SK-N-SH (cell line): ENCODE measurements around the gene CD46. TPM values are rescaled to one million over a fixed set of nuclear protein-coding genes. Genes with fewer than 3 reads are reported as not detected.

ENCODE experiments used
- CTCF ChIA-PET: fragments of 300-600, 350-600 bp; formaldehyde crosslinking; extraction: SDS; loops from one replicate; lab custom pipeline; 2021; lab: Yijun Ruan, JAX
- POLR2A ChIA-PET: fragments of 350-600 bp; sonication (Branson Sonifier 250); formaldehyde crosslinking; extraction: SDS; loops from one replicate; lab custom pipeline; 2020; ENCODE audit warnings: antibody characterized with exemption, inconsistent platforms; lab: Yijun Ruan, JAX
- DNase-seq: peaks from one replicate; pipeline ENCODE4 v3.0.0; 2012
- H2AFZ ChIP-seq: fragments of 200-600 bp; sonication (generic); 2 replicates; pipeline ENCODE4 v1.8.1; 2016; ENCODE audit warnings: antibody characterized with exemption, mild to moderate bottlenecking, low read depth
- H3F3A ChIP-seq: fragments of 200-600 bp; sonication (generic); replicated peaks from 2 replicates; pipeline ENCODE3; 2016; ENCODE audit warnings: antibody characterized with exemption, mild to moderate bottlenecking; ENCODE audit not compliant: insufficient read depth
- H3K27ac ChIP-seq, 2 experiments: fragments of 200-500 bp in 1 of 2; fragments of 200-600 bp in 1 of 2; sonication (Bioruptor generic) in 1 of 2; sonication (generic), shearing (Covaris generic) in 1 of 2; 2 replicates each; pipeline versions ENCODE4 v1.5.1 to v1.6.1; 2014 to 2016; ENCODE audit warnings: low read depth in 2 of 2, inconsistent platforms in 1 of 2, low read length in 1 of 2, mild to moderate bottlenecking in 1 of 2, mixed read lengths in 1 of 2
- H3K27me3 ChIP-seq: fragments of 200-600 bp; sonication (generic), shearing (Covaris generic); 2 replicates; pipeline ENCODE4 v1.6.1; 2016; ENCODE audit warnings: mixed run types; ENCODE audit not compliant: insufficient read depth
- H3K36me3 ChIP-seq, 2 experiments: fragments of 200-500 bp in 1 of 2; fragments of 200-600 bp in 1 of 2; sonication (Bioruptor generic) in 1 of 2; sonication (generic) in 1 of 2; replicated peaks in 1 of 2; 2 replicates each; pipeline versions ENCODE3 to v1.5.1; 2014 to 2016; ENCODE audit warnings: low read length in 1 of 2, mild to moderate bottlenecking in 1 of 2; ENCODE audit not compliant: insufficient read depth in 2 of 2, control insufficient read depth in 1 of 2
- H3K4me1 ChIP-seq, 2 experiments: fragments of 200-500 bp in 1 of 2; fragments of 200-600 bp in 1 of 2; sonication (Bioruptor generic) in 1 of 2; sonication (generic), shearing (Covaris generic) in 1 of 2; 2 replicates each; pipeline versions ENCODE4 v1.5.1 to v1.6.1; 2014 to 2016; ENCODE audit warnings: low read depth in 1 of 2, low read length in 1 of 2, mixed run types in 1 of 2; ENCODE audit not compliant: insufficient read depth in 2 of 2, control insufficient read depth in 1 of 2
- H3K4me2 ChIP-seq: fragments of 200-600 bp; sonication (generic), shearing (Covaris generic); 2 replicates; pipeline ENCODE4 v1.6.1; 2017; ENCODE audit warnings: mixed run types
- H3K4me3 ChIP-seq, 2 experiments: fragments of 200-500 bp in 1 of 2; fragments of 200-600 bp in 1 of 2; sonication (Bioruptor generic) in 1 of 2; sonication (generic), shearing (Covaris generic) in 1 of 2; 2 replicates each; pipeline versions ENCODE4 v1.5.1 to v1.8.1; 2014 to 2016; ENCODE audit warnings: low read depth in 2 of 2, inconsistent platforms in 1 of 2, low read length in 1 of 2, mild to moderate bottlenecking in 1 of 2, mixed read lengths in 1 of 2, moderate library complexity in 1 of 2
- H3K79me2 ChIP-seq: fragments of 200-600 bp; sonication (generic); 2 replicates; pipeline ENCODE4 v1.8.1; 2017; ENCODE audit warnings: mild to moderate bottlenecking; ENCODE audit not compliant: insufficient read depth
- H3K9ac ChIP-seq: fragments of 200-600 bp; sonication (generic); 2 replicates; pipeline ENCODE4 v1.6.1; 2017; ENCODE audit warnings: mixed run types
- H3K9me2 ChIP-seq: fragments of 200-600 bp; sonication (generic); 2 replicates; pipeline ENCODE4 v1.6.1; 2017; ENCODE audit warnings: mixed run types
- H3K9me3 ChIP-seq: fragments of 200-600 bp; sonication (generic); 2 replicates; pipeline ENCODE4 v1.6.1; 2017; ENCODE audit warnings: mixed run types, mild to moderate bottlenecking, moderate library complexity
- H4K20me1 ChIP-seq: fragments of 200-600 bp; sonication (generic); 2 replicates; pipeline ENCODE4 v1.6.1; 2017; ENCODE audit warnings: mild to moderate bottlenecking, mixed run types; ENCODE audit not compliant: insufficient read depth
- CHD2 ChIP-seq: fragments of 150-350 bp; IDR thresholded peaks from 2 replicates; pipeline ENCODE4 v1.6.1; 2018; ENCODE audit warnings: low read length; ENCODE audit not compliant: partially characterized antibody
- ELF1 ChIP-seq: IDR thresholded peaks from 2 replicates; pipeline ENCODE4 v1.4.0; 2012
- EZH2phosphoT487 ChIP-seq: fragments of 200-600 bp; sonication (generic); IDR thresholded peaks from 2 replicates; pipeline ENCODE4 v1.6.1; 2017; ENCODE audit warnings: low read depth, mixed run types, mild to moderate bottlenecking, antibody characterized with exemption, moderate library complexity, borderline replicate concordance
- FOSL2 ChIP-seq: IDR thresholded peaks from 2 replicates; pipeline ENCODE4 v1.4.0; 2012; ENCODE audit warnings: low read depth, mild to moderate bottlenecking, moderate library complexity, borderline replicate concordance
- FOXM1 ChIP-seq: IDR thresholded peaks from 2 replicates; pipeline ENCODE4 v1.4.0; 2012; ENCODE audit warnings: low read depth, mild to moderate bottlenecking
- IRF3 ChIP-seq: fragments of 150-350 bp; IDR thresholded peaks from 2 replicates; pipeline ENCODE4 v1.6.1; 2016; ENCODE audit warnings: mild to moderate bottlenecking, low read depth, low read length
- JUND ChIP-seq: IDR thresholded peaks from 2 replicates; pipeline ENCODE4 v1.4.0; 2012
- MAX ChIP-seq: IDR thresholded peaks from 2 replicates; pipeline ENCODE4 v1.4.0; 2012; ENCODE audit warnings: low read depth
- NRF1 ChIP-seq: IDR thresholded peaks from 2 replicates; pipeline ENCODE4 v1.6.1; 2012; ENCODE audit warnings: low read depth, mild to moderate bottlenecking, low read length
- POLR2AphosphoS5 ChIP-seq: IDR thresholded peaks from 2 replicates; pipeline ENCODE4 v1.6.1; 2012; ENCODE audit warnings: low read depth, low read length
- RAD21 ChIP-seq: IDR thresholded peaks from 2 replicates; pipeline ENCODE4 v1.6.1; 2012; ENCODE audit warnings: mild to moderate bottlenecking, low read length
- REST ChIP-seq: IDR thresholded peaks from 2 replicates; pipeline ENCODE4 v1.6.1; 2012; ENCODE audit warnings: mild to moderate bottlenecking, low read depth, low read length, moderate library complexity
- RFX5 ChIP-seq: IDR thresholded peaks from 2 replicates; pipeline ENCODE4 v1.6.1; 2012; ENCODE audit warnings: mild to moderate bottlenecking, improper control_type of control experiment, low read length
- RXRA ChIP-seq: IDR thresholded peaks from 2 replicates; pipeline ENCODE4 v1.4.0; 2012; ENCODE audit warnings: low read depth, mild to moderate bottlenecking, borderline replicate concordance
- TAF1 ChIP-seq: IDR thresholded peaks from 2 replicates; pipeline ENCODE4 v1.6.1; 2012; ENCODE audit warnings: low read depth, mild to moderate bottlenecking, low read length, moderate library complexity, borderline replicate concordance
- USF2 ChIP-seq: fragments of 150-350 bp; IDR thresholded peaks from 2 replicates; pipeline ENCODE4 v1.6.1; 2017; ENCODE audit warnings: antibody characterized with exemption, low read length, low read depth, borderline replicate concordance
- YY1 ChIP-seq: IDR thresholded peaks from 2 replicates; pipeline ENCODE4 v1.4.0; 2012; ENCODE audit warnings: low read depth, mild to moderate bottlenecking
- ZBTB33 ChIP-seq: IDR thresholded peaks from 2 replicates; pipeline ENCODE4 v1.4.0; 2012; ENCODE audit warnings: low read depth, borderline replicate concordance
- whole genome bisulfite sequencing: methylation state at CpG from one replicate; pipeline ENCODE4 v1.1.6; 2017; ENCODE audit warnings: low lambda C conversion rate; 5-methylcytosine and 5-hydroxymethylcytosine counted together
- polyA plus RNA-seq, 3 experiments: library from polyadenylated mRNA; depleted of rRNA; stranded (reverse); fragments of >200 nt; gene quantifications; 2 replicates each; pipeline ENCODE4 v1.2.3, GENCODE V29; 2012

Gene CD46
- polyA plus RNA-seq, 1 of the 3 experiments (the other 2 are of a cell fraction): 56.0 TPM

GRCh38 chr1:207807326-207807689, 55.5 kb downstream of the CD46 start:
- no peak overlapping the region for H3K4me3 ChIP-seq
- TF ChIP-seq EZH2phosphoT487 (no peak), TAF1 (no peak), MAX (no peak), REST (no peak), FOXM1 (no peak), FOSL2 (no peak), RXRA (no peak), ELF1 (no peak), IRF3 (no peak), YY1 (no peak), RFX5 (no peak), CHD2 (no peak), ZBTB33 (no peak), NRF1 (no peak), USF2 (no peak), POLR2AphosphoS5 (no peak), RAD21 (no peak), JUND (no peak)
- no peaks in the 10 kb centered on the region for H3F3A ChIP-seq
- no peaks in the 10 kb centered on the region for H3K27me3 ChIP-seq
- DNase-seq: no peak
- no peaks in the 10 kb centered on the region for H3K9me2 ChIP-seq
- no peaks in the 10 kb centered on the region for H3K9me3 ChIP-seq
- POLR2A ChIA-PET: interaction anchor here (0.6 kb wide), 1 partner anchor 270 kb away, joined by 3 read pairs; no protein-coding TSS in a partner anchor
- H4K20me1 ChIP-seq: no peaks in the 10 kb centered on the region
- H3K9ac ChIP-seq: no peak overlapping the region
- H3K4me2 ChIP-seq: no peak overlapping the region
- peaks cover 0 to 25% of the 10 kb centered on the region in 2 experiments for H3K36me3 ChIP-seq
- H3K4me1 ChIP-seq: peaks cover 0 to 7% of the 10 kb centered on the region in 2 experiments; a peak in 2 of 4 replicates
- no CpG with 5 or more reads among the region's 1 CpG for WGBS
- no peak overlapping the region for H3K27ac ChIP-seq
- no peak overlapping the region for H2AFZ ChIP-seq
- no peaks in the 10 kb centered on the region for H3K79me2 ChIP-seq
- CTCF ChIA-PET: no interaction called here
